ENCODE data around the gene ADAMTS12.
A peak's percentile ranks its signal among the peaks of the same experiment; 100 is the strongest.

The ADAMTS12 gene

DNA sequence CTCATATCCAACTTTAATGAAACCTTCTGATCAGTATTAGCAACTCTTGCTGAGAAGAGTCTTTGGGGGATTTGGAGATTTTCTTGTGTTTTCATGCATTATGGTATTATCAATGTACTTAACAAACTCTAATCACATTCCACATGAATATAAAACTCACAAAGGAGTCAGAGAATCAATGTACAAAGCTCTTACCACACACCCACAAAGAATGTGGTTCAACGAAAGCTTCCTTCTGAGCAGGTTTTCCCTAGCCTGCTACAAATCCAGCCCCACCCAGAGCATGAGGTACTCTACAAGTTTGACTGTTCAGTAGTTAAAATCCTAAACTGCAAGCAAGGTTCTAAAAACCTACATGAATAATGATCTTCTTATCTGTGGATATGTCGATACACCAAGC, 240.9 kb downstream of the ADAMTS12 start:
- no peak for DNase-seq (ENCODE audit: low read depth)

DNA sequence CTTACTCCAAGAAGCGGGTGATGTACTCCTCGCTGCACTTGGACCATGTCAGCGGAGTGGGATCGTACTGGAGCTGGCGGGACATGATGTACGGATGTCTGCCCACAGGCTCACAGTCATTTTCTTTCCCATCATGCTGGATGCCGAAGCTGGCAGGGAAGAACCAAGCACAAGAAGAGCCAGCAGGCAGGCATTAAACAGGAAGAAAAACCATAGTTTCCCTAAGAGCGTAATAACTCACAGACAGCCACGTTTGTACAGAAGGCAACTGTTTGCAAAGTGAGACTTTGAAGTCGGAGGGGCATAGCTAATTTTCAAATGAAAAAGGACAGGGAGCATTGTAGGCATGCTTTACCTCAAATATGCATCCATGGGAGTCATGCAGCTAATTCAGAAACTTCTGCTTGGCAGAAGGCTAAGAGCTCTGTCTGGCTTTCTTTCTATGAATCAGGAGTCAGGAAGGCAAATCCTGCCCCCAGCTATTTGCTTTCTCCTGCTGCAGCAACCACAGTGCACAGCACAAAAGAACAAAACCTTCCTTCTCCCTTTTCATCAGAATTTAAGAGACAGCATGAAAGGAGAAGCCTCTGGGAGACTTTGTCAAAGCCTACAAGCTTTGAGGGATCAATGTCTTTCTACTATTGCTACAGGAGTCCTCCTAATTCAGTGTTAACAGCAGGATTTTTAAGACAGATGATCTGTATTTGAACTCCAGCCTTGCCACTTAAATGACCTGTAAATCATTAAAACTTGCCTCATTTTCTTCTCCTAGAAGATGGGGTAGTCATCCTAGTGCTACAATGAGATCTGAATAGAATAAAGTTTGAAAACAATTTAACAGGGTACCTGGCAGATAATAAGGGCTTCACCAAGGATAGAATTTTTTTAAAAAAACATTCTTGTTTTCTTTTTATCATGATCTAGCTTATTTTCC, 242.0 kb downstream of the ADAMTS12 start:
- peak; percentile 75 for DNase-seq (ENCODE audit: low read depth)

DNA sequence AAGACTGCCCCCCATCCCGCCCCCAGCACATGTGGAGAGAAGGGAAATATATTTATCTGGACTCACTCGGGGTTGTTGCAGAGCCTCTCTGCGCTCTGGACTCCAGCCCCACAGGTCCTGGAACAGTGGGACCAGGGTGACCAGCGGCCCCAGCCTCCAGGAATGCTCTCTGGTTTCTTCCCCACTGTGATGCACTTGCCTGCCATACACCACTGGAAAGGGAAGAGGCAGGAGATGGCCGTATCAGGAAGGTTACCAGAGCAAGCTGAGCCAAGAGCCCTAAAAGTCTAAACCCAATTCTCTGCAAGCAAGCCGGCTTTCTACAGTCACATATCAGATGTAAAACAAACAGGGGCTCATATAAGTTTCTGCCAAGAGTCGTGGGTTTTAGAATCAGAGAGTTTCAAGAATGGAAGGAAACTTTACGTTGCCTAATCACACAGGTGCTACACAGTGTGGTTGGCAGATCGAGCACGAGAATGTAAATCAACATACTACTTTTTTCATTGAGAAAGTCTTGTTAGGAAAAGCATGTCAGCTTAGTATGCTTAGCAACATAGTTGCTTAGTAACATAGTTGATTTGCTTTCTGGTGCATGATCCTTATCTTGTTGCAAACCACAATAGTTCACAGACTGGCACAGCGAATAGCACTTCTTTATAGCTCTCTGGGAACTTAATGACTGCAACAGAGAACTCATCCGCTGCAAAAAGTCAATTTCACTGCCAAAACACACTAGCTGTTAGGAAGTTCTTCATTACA, 249.9 kb downstream of the ADAMTS12 start:
- DNase-seq (ENCODE audit: low read depth): peak; percentile 36

GRCh38 chr5:33639474-33639873, 252.3 kb downstream of the ADAMTS12 start:
- no peak for DNase-seq (ENCODE audit: low read depth)

DNA sequence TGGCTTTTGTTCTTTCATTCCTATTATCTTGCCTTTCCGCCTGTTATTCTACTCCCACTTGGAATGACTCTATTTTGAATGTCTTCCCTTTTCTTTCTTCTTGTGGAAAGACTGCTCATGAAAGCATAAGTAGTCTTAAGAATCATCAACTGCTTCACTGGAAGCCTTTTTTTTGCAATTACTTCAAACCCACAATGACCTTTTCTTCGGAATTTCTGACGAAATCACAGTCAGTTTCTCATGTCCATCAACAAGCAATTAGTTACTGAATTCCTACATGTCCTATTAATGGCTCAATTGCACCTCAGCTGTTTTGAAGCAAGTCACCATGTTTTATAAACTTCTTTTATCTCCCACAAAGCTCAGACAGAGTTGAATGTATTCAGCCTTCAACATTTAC, 254.8 kb downstream of the ADAMTS12 start:
- no peak for DNase-seq (ENCODE audit: low read depth)

GRCh38 chr5:33635582-33635981, 256.2 kb downstream of the ADAMTS12 start:
- DNase-seq (ENCODE audit: low read depth): no peak

GRCh38 chr5:33633699-33634098, 258.1 kb downstream of the ADAMTS12 start:
- DNase-seq (ENCODE audit: low read depth): no peak

GRCh38 chr5:33631786-33632185, 260.0 kb downstream of the ADAMTS12 start:
- no peak for DNase-seq (ENCODE audit: low read depth)

- DNase-seq (ENCODE audit: low read depth): no peak
These were observed 260.7 kb downstream of the ADAMTS12 start for GRCh38 chr5:33631139-33631538.

- no peak for DNase-seq (ENCODE audit: low read depth)
These were observed 261.8 kb downstream of the ADAMTS12 start for GRCh38 chr5:33629999-33630398.

GRCh38 chr5:33628796-33629195, 263.0 kb downstream of the ADAMTS12 start:
- DNase-seq (ENCODE audit: low read depth): no peak

- no peak for DNase-seq (ENCODE audit: low read depth)
These were observed 270.3 kb downstream of the ADAMTS12 start for GRCh38 chr5:33621514-33621913.

- DNase-seq (ENCODE audit: low read depth): no peak
These were observed 277.8 kb downstream of the ADAMTS12 start for GRCh38 chr5:33614039-33614438.

- DNase-seq (ENCODE audit: low read depth): peak; percentile 15
These were observed 279.4 kb downstream of the ADAMTS12 start for GRCh38 chr5:33612386-33612785.

DNA sequence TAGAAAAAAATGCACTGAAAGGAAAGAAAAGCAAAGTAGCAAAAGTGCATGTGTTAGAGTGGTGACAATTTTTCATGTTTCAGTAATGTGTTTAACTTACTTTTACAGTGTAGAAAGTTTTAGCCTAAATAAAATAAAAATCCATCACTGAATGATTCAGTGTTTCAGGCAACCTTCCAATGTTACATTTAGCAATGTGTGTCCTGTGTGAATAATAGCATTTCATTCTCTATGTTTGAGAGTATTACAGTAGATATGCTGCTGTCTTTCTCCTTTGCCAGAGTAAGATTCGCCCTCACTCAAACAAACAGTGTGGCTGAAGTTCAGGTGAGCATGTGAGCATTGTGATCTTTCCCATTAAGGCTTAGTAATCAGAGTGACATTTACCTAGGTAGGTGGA, 279.9 kb downstream of the ADAMTS12 start:
- peak; percentile 29 for DNase-seq (ENCODE audit: low read depth)

- no peak for DNase-seq (ENCODE audit: low read depth)
These were observed 283.3 kb downstream of the ADAMTS12 start for GRCh38 chr5:33608344-33609041.

GRCh38 chr5:33604503-33604902, 287.3 kb downstream of the ADAMTS12 start:
- DNase-seq (ENCODE audit: low read depth): no peak

DNA sequence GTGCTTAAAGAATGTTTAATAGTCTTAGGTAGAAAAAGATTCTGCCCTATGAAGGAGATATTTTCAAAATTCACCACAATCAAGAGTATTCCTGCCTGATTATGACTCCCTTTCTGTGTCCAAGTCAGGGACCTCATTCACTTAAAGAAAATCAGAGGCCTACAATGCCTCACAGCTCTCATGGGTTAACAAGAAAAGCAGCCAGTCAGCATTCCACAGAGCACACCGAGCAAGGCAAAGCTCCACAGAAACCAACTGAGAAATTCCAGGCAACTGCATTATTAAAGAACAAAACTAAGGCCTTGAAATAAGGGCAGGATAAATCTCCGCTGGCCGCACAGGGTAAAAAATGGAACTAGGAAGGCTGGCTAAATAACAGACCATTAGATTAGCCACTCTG, 289.9 kb downstream of the ADAMTS12 start:
- DNase-seq (ENCODE audit: low read depth): no peak

DNA sequence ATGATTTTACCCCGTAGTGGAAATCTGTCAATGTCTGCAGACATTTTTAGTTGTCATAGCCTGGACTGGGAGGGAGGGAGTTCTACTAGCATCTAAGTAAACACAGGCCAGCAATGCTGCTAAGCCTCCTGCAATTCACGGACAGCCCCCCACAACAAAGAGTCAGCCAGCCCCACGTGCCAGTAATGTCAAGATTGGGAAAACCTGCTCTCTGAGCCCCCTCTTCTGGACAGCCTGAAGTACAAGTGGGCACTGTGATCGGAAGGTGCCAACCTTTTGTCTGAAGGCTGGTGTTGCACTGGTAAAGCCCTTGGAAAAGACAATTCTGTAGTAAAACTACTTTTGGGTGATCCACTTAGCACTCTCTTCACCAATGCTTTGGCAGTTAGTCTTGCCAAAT, 296.5 kb downstream of the ADAMTS12 start:
- no peak for DNase-seq (ENCODE audit: low read depth)

- DNase-seq (ENCODE audit: low read depth): no peak
These were observed 297.8 kb downstream of the ADAMTS12 start for GRCh38 chr5:33594006-33594405.

GRCh38 chr5:33592245-33592644, 299.5 kb downstream of the ADAMTS12 start:
- DNase-seq (ENCODE audit: low read depth): no peak

DNA sequence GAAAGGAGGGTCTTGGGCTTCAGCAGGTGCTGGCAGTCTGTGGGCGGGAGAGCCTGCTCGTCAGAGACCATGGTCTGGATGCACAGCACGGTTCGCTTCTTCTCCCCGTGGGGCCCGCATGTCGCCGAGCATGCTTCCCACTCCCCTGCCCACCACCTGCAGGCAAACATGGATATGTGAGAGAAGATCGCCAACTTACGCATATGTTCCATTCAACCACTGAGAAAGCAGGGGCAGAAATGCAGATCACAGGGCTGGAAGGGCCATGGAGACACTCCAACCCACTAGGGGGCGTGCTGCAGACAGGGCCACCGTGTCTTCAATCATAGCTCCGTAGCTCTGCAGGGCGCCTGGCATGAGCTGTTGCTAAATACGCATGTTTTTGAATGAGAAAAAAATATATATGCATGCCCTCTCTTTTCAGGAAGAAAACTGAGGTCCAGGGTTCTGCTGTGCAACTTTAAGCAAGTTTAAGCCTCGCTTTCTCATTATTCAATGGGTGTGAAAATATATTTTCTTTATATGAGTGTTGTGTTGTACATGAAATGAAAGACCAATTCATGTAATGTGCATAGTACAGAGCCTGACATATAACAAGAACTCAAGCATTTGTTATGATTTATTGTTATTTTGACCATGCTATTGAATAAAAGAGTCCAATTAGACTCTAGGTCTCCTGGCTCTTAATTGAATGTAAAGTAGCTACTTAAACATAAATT, 303.0 kb downstream of the ADAMTS12 start:
- DNase-seq (ENCODE audit: low read depth): no peak

Data from GM04503 (cell line).